RWPE1 (cell line): ENCODE data around the gene CDC25A.

ENCODE experiments used
- CTCF ChIA-PET: fragments of 350-600 bp; sonication (Branson Sonifier 250); formaldehyde crosslinking; extraction: SDS; loops from one replicate; lab custom pipeline; 2021; lab: Yijun Ruan, JAX
- POLR2A ChIA-PET: fragments of 400-600 bp; formaldehyde crosslinking; extraction: SDS; loops from one replicate; lab custom pipeline; 2020; ENCODE audit warnings: antibody characterized with exemption; ENCODE audit not compliant: low non-redundant PET; lab: Yijun Ruan, JAX
- DNase-seq: peaks from one replicate; pipeline ENCODE4 v3.0.0; 2012; ENCODE audit warnings: low spot score
- H3K27ac ChIP-seq: fragments of 450-650 bp; 2 replicates; pipeline ENCODE4 v1.5.1; 2017
- TF ChIP-seq, protein P1 (sequence below): fragments of 450-650 bp; conservative IDR thresholded peaks from 2 replicates; pipeline ENCODE4 v1.5.1; 2017; ENCODE audit warnings: low read depth, mild to moderate bottlenecking

The CDC25A gene

DNA sequence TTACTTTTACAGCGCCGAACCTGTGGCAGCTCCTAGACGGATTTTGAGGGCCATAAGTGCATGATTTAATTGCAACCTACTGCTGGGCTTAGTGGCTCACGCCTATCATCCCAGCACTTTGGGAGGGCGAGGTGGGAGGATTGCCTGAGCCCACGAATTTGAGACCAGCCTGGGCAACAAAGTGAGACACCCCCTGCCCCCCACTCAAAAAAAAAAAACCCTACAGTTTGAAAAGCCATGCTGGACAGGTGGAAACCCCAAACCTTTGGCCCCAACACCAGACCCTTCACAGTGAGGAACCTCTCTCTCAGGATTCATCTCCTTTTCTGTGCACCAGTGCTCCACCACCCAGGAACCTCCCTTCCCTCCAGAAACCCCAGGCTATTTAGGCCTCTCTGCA is 1.1 kb upstream of the CDC25A start:
- CTCF ChIA-PET = no interaction called here
- POLR2A ChIA-PET = no interaction called here
- DNase-seq = no peak
- TF ChIP-seq, protein P1, sequence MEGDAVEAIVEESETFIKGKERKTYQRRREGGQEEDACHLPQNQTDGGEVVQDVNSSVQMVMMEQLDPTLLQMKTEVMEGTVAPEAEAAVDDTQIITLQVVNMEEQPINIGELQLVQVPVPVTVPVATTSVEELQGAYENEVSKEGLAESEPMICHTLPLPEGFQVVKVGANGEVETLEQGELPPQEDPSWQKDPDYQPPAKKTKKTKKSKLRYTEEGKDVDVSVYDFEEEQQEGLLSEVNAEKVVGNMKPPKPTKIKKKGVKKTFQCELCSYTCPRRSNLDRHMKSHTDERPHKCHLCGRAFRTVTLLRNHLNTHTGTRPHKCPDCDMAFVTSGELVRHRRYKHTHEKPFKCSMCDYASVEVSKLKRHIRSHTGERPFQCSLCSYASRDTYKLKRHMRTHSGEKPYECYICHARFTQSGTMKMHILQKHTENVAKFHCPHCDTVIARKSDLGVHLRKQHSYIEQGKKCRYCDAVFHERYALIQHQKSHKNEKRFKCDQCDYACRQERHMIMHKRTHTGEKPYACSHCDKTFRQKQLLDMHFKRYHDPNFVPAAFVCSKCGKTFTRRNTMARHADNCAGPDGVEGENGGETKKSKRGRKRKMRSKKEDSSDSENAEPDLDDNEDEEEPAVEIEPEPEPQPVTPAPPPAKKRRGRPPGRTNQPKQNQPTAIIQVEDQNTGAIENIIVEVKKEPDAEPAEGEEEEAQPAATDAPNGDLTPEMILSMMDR = no peak
- no peak overlapping the region for H3K27ac ChIP-seq

DNA sequence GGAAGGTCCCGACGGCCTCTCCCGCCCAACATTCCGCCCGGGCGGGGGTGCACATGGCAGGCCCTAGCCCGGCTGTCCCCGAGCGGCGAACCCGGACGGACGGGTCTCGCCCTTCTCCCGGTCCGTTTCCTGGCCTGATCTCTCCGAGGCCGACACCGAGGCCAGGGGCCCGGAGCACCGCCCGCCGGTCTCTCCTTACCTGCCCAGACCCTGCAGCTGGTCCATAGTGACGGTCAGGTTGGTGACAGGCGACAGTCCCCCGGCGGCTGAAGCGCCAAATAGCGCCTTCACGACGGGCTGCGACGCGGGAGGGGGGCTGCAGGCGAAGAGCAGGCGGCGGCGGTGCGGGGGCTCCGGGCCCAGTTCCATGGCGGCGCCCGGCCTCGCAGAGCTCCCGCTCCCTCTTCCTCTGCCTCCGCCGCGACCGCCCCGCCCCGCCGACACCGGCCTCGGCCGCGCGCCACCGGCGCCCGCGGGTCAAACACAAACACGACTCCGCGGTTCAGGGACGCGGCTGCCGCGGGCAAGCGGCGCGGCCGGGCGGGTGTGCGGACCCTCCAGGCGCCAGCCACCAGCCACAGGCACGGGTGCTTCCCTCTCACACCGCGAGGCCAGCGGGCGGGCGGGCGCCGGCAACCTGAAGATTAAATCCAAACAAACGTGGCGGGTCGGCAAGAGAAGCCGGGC is 495 bp downstream of the CDC25A start:
- TF ChIP-seq, protein P1 = no peak
- peak; percentile 29 for DNase-seq
- CTCF ChIA-PET = interaction anchor here (0.6 kb wide), 1 partner anchor 245 kb away, joined by 6 read pairs; no protein-coding TSS in a partner anchor
- peak overlapping the region; percentile 88 for H3K27ac ChIP-seq
- POLR2A ChIA-PET = interaction anchor here (0.6 kb wide), 1 partner anchor 136 kb away, joined by 6 read pairs; no protein-coding TSS in a partner anchor

DNA sequence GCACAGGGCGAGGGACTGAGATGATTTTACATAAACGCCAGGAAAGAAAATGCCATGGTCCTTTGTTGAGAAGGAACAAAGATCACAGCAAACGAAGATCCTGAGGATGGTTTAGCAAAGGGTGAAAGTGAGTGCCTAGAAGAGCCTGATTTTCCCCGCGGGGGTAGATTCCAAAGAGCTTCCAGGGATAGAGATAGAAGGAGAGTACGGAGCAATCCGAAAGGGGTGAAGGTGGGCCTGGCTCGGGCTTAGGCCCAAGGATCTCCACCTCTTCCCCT is 977 bp downstream of the CDC25A start:
- H3K27ac ChIP-seq = peak overlapping the region; percentile 88
- TF ChIP-seq, protein P1 = no peak
- no peak for DNase-seq
- ChIA-PET CTCF (no interaction called here), POLR2A (no interaction called here)

DNA sequence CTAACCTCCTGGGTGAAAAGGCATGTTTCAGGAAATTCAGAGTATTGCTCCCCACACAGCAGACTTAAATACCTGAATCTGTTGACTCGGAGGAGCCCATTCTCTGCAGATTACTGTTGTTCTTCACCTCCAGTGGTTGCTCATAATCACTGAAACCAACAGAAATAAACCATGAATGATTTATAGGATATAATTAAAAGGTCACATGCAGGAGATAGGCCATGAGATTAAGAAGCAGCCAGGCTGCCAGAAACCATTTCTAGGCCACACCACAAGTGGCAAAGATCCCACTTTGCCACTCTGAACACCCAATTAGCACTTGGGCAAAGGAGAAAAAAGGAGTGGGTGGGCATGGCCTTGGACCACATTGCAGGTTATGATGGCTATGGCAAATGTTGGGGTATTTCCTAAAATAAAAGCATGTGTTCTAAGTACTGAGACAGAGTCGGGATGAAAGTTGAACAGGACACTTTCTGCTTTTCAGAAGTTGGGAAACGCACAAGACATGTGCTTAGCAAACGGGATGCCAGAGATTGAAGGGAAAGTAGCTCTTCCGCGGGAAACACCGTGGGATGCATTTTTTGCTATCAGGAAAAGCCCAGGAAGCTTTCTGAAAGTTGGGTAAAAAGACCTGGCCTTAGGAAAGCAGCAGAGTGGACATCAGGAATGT is 1.5 kb downstream of the CDC25A start:
- ChIA-PET CTCF (no interaction called here), POLR2A (no interaction called here)
- peak overlapping the region; percentile 88 for H3K27ac ChIP-seq
- TF ChIP-seq, protein P1 = no peak
- no peak for DNase-seq

DNA sequence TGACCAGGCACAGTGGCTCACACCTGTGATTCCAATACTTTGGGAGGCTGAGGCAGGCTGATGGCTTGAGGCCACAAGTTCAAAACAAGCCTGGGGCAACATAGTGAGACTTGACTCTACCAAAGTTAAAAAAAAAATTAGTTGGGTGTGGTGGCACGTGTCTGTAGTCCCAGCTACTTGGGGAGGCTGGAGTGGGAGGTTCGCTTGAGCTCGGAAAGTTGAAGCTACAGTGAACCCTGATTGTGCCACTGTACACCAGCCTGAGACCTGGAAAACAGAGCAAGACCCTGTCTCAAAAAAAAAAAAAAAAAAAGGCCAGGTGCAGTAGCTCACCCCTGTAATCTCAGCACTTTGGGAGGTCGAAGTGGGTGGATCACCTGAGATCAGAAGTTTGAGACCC is 3.1 kb downstream of the CDC25A start:
- ChIA-PET POLR2A (no interaction called here), CTCF (no interaction called here)
- DNase-seq = no peak
- no peak overlapping the region for H3K27ac ChIP-seq
- TF ChIP-seq, protein P1 = no peak

DNA sequence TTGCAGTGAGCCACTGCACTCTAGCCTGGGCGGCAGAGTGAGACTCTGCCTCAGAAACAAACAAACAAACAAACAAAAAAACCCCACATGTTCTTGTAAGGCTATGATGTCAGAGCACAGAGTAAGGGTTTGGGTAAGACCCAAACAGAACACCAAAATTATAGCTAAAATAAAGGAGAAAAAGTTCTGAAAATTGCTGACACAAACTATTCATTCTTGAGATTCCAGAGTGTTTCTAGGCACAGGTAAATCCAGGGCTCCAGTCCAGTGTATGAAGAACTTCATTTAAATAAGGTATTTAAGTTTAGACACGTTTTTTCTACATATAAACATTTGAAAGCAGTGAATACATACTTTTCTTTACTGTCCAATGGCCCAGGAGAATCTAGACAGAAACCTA is 3.9 kb downstream of the CDC25A start:
- CTCF ChIA-PET = no interaction called here
- no peak overlapping the region for H3K27ac ChIP-seq
- POLR2A ChIA-PET = no interaction called here
- TF ChIP-seq, protein P1 = no peak
- DNase-seq = no peak
